Measurements from ENCODE around the gene ADCY9.

ADCY9 gene

GRCh38 chr16:3920206-3920605 is 196.0 kb downstream of the ADCY9 start:
- TF ChIP-seq CTCF (IDR thresholded peaks at IDR 0.05; ENCODE audit: low read depth, low read length) = no peak

GRCh38 chr16:3919413-3919812 is 196.8 kb downstream of the ADCY9 start:
- TF ChIP-seq CTCF (IDR thresholded peaks at IDR 0.05; ENCODE audit: low read depth, low read length) = no peak
- H3K4me3 ChIP-seq (ENCODE audit: low read depth, low read length) = no peak overlapping the region

More at GRCh38 chr16:3920206-3920605, 196.0 kb downstream of the ADCY9 start:
- H3K4me3 ChIP-seq (ENCODE audit: low read depth, low read length) = no peak overlapping the region

GRCh38 chr16:3915426-3916260 is 200.6 kb downstream of the ADCY9 start:
- no peak overlapping the region for H3K4me3 ChIP-seq (ENCODE audit: low read depth, low read length)
- TF ChIP-seq CTCF (IDR thresholded peaks at IDR 0.05; ENCODE audit: low read depth, low read length) = no peak

- no peak overlapping the region for H3K4me3 ChIP-seq (ENCODE audit: low read depth, low read length)
- TF ChIP-seq CTCF (IDR thresholded peaks at IDR 0.05; ENCODE audit: low read depth, low read length) = no peak
These were observed 203.3 kb downstream of the ADCY9 start for GRCh38 chr16:3912897-3913296.
